Measurements from ENCODE around the gene TAX1BP1.
"Not testable (repeated sequence)": the region's sequence is repeated elsewhere in the genome, so short reads cannot be mapped to it uniquely, and the experiment has no call there.

The TAX1BP1 gene

DNA sequence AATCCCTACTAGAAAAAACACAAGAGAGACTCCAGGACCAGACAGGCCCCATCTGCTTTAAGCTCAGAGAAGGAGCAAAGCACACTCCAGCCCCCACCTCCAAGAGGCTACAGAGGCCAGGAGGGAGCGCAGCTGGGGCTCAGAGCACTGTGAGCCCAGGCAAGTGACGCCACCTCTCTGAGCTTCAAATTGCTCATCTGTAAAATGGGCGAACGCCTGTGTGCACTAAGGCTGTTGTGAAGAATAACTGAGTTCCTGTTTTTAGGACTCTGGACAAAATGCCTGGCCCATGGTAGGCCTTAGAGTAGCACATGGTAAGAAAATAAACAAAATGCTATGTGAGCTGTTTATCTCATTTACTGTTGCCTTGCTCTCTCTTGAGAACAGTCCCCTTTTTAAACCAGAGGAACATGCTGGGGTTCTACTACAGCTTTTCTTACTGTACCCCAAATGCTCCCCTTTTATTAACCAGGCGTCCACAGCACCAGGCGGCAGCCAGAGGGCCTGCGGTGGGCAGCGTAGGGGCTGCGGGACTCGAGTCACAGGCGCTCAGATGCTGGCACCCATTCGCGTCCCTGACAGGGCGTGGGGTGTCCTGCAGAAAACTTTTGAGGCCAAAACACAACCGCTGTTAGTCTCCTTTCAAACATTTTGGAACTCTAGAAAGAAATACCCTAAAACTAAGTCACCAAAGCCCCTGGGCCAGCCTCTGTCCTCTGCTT is 103.8 kb downstream of the TAX1BP1 start:
- DNase-seq, result no peak
- Histone ChIP-seq H3K4me1 (ENCODE audit: insufficient read depth, low read length) (no peaks in the 10 kb centered on the region), H3K4me3 (ENCODE audit: low read depth in 1 of 2, low read length in 2 of 2) (no peak overlapping the region), H3K36me3 (ENCODE audit: insufficient read depth, low read length) (peaks cover 7% of the 10 kb centered on the region; the same call in 1 of the 2 replicates), H2AFZ (ENCODE audit: low read depth, low read length) (no peak overlapping the region), H3K4me2 (ENCODE audit: insufficient read depth, low read length) (no peak overlapping the region), H3K9me3 (ENCODE audit: insufficient read depth, low read length, severe bottlenecking) (no peaks in the 10 kb centered on the region), H3K79me2 (ENCODE audit: insufficient read depth, low read length) (no peaks in the 10 kb centered on the region), H3K27ac (ENCODE audit: low read length) (no peak overlapping the region), H3K27me3 (ENCODE audit: insufficient read depth, low read length, poor library complexity) (no peaks in the 10 kb centered on the region), H3K9ac (ENCODE audit: low read depth, low read length) (no peak overlapping the region), H4K20me1 (ENCODE audit: insufficient read depth, low read length) (no peaks in the 10 kb centered on the region)
- no peak for ATAC-seq (ENCODE audit: insufficient read depth, low read depth)
- TF ChIP-seq EZH2 (IDR thresholded peaks at IDR 0.05; ENCODE audit: borderline replicate concordance, low read depth, low read length, severe bottlenecking), result no peak
- TF ChIP-seq, protein P1, sequence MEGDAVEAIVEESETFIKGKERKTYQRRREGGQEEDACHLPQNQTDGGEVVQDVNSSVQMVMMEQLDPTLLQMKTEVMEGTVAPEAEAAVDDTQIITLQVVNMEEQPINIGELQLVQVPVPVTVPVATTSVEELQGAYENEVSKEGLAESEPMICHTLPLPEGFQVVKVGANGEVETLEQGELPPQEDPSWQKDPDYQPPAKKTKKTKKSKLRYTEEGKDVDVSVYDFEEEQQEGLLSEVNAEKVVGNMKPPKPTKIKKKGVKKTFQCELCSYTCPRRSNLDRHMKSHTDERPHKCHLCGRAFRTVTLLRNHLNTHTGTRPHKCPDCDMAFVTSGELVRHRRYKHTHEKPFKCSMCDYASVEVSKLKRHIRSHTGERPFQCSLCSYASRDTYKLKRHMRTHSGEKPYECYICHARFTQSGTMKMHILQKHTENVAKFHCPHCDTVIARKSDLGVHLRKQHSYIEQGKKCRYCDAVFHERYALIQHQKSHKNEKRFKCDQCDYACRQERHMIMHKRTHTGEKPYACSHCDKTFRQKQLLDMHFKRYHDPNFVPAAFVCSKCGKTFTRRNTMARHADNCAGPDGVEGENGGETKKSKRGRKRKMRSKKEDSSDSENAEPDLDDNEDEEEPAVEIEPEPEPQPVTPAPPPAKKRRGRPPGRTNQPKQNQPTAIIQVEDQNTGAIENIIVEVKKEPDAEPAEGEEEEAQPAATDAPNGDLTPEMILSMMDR (IDR thresholded peaks at IDR 0.05; ENCODE audit: borderline replicate concordance, extremely low read depth, low read length, poor library complexity, severe bottlenecking), result no peak

DNA sequence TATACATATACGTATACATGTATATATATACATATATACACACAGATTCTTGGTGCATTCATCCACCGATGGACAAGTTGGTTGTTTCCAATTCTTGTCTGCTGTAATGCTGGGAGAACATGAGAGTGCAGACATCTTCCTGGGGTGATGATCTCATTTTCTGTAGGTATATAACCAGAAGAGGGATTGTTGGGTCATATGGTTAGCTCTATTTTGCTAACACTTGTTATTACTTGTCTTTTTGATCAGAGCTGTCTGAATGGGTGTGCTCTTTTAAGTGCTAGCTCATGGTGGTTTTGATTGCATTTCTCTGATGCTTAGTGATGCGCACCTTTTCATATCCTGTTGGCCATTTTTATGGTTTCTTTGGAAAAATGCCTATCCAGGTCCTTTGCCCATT is 106.4 kb downstream of the TAX1BP1 start:
- H3K9me3 ChIP-seq (ENCODE audit: insufficient read depth, low read length, severe bottlenecking), result no peaks in the 10 kb centered on the region
- H3K4me3 ChIP-seq (ENCODE audit: low read depth in 1 of 2, low read length in 2 of 2), result no peak overlapping the region
- DNase-seq (no peak), ATAC-seq (ENCODE audit: insufficient read depth, low read depth) (no peak)
- no peak overlapping the region for H3K4me2 ChIP-seq (ENCODE audit: insufficient read depth, low read length)
- H3K4me1 ChIP-seq (ENCODE audit: insufficient read depth, low read length), result no peaks in the 10 kb centered on the region
- no peak overlapping the region for H2AFZ ChIP-seq (ENCODE audit: low read depth, low read length)
- H3K27ac ChIP-seq (ENCODE audit: low read length), result no peak overlapping the region
- no peaks in the 10 kb centered on the region for H4K20me1 ChIP-seq (ENCODE audit: insufficient read depth, low read length)
- H3K27me3 ChIP-seq (ENCODE audit: insufficient read depth, low read length, poor library complexity), result no peaks in the 10 kb centered on the region
- TF ChIP-seq EZH2 (IDR thresholded peaks at IDR 0.05; ENCODE audit: borderline replicate concordance, low read depth, low read length, severe bottlenecking), result no peak
- TF ChIP-seq, protein P1 (IDR thresholded peaks at IDR 0.05; ENCODE audit: borderline replicate concordance, extremely low read depth, low read length, poor library complexity, severe bottlenecking), result no peak
- H3K9ac ChIP-seq (ENCODE audit: low read depth, low read length), result no peak overlapping the region
- no peaks in the 10 kb centered on the region for H3K36me3 ChIP-seq (ENCODE audit: insufficient read depth, low read length)
- no peaks in the 10 kb centered on the region for H3K79me2 ChIP-seq (ENCODE audit: insufficient read depth, low read length)

DNA sequence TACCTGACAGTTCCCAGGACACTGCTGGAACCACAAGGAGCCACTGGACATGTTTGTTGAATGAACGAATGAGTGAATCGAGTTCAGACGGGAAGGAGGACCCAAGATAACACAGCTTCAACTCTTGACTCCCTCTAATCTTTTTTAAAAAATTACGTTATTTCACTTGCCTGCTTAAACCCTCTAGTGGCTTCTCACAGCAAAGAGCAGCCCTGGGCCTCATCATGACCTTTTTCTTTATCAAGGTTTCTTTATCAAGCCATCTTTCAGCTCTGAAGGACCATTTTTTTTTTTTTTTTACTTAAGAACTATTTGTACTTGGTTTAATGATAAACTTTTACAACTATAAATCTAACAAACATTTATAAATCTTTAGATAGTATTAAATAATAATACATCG is 110.6 kb downstream of the TAX1BP1 start:
- no peak overlapping the region for H2AFZ ChIP-seq (ENCODE audit: low read depth, low read length)
- H3K4me2 ChIP-seq (ENCODE audit: insufficient read depth, low read length), result no peak overlapping the region
- H3K9me3 ChIP-seq (ENCODE audit: insufficient read depth, low read length, severe bottlenecking), result no peaks in the 10 kb centered on the region

DNA sequence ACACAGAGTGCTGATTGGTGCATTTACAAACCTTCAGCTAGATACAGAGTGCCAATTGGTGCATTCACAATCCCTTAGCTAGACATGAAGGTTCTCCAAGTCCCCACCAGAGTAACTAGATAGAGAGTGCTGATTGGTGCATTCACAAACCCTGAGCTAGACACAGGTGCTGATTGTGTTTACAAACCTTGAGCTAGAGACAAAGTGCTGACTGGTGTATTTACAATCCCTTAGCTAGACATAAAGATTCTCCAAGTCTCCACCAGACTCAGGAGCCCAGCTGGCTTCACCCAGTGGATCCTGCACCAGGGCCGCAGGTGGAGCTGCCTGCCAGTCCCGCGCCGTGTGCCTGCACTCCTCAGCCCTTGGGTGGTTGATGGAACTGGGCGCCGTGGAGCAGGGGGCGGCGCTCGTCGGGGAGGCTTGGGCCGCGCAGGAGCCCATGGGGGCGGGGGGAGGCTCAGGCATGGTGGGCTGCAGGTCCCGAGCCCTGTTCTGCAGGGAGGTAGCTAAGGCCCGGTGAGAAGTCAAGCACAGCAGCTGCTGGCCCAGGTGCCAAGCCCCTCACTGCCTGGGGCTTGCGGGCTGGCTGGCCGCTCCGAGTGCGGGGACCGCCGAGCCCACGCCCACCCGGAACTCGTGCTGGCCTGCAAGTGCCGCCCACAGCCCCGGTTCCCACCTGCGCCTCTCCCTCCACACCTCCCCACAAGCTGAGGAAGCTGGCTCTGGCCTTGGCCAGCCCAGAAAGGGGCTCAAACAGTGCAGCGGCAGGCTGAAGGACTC is 116.9 kb downstream of the TAX1BP1 start:
- H3K27me3 ChIP-seq (ENCODE audit: insufficient read depth, low read length, poor library complexity); H3K9me3 ChIP-seq (ENCODE audit: insufficient read depth, low read length, severe bottlenecking); H4K20me1 ChIP-seq (ENCODE audit: insufficient read depth, low read length); H3K36me3 ChIP-seq (ENCODE audit: insufficient read depth, low read length); H3K4me1 ChIP-seq (ENCODE audit: insufficient read depth, low read length); H3K9ac ChIP-seq (ENCODE audit: low read depth, low read length); H3K4me3 ChIP-seq (ENCODE audit: low read depth in 1 of 2, low read length in 2 of 2); H3K79me2 ChIP-seq (ENCODE audit: insufficient read depth, low read length); H2AFZ ChIP-seq (ENCODE audit: low read depth, low read length); H3K4me2 ChIP-seq (ENCODE audit: insufficient read depth, low read length); DNase-seq; ATAC-seq (ENCODE audit: insufficient read depth, low read depth); H3K27ac ChIP-seq (ENCODE audit: low read length): not testable (repeated sequence)

More for the DNA sequence above, 110.6 kb downstream of the TAX1BP1 start:
- Histone ChIP-seq H3K9ac (ENCODE audit: low read depth, low read length) (no peak overlapping the region), H3K4me1 (ENCODE audit: insufficient read depth, low read length) (no peaks in the 10 kb centered on the region), H3K36me3 (ENCODE audit: insufficient read depth, low read length) (no peaks in the 10 kb centered on the region), H3K4me3 (ENCODE audit: low read depth in 1 of 2, low read length in 2 of 2) (no peak overlapping the region), H4K20me1 (ENCODE audit: insufficient read depth, low read length) (no peaks in the 10 kb centered on the region), H3K27ac (ENCODE audit: low read length) (no peak overlapping the region), H3K79me2 (ENCODE audit: insufficient read depth, low read length) (no peaks in the 10 kb centered on the region), H3K27me3 (ENCODE audit: insufficient read depth, low read length, poor library complexity) (no peaks in the 10 kb centered on the region)
- TF ChIP-seq, protein P1 (IDR thresholded peaks at IDR 0.05; ENCODE audit: borderline replicate concordance, extremely low read depth, low read length, poor library complexity, severe bottlenecking), result no peak
- TF ChIP-seq EZH2 (IDR thresholded peaks at IDR 0.05; ENCODE audit: borderline replicate concordance, low read depth, low read length, severe bottlenecking), result no peak
- no peak for DNase-seq
- ATAC-seq (ENCODE audit: insufficient read depth, low read depth), result no peak

All from DND-41 (cell line).